Trophoblast cell (in vitro differentiated cells and primary cell): ENCODE results near the gene LPP.

Experiments used
- DNase-seq, 2 donors: peaks; one replicate each; pipeline ENCODE4 v3.0.0-alpha.2; 2016
- H2AFZ ChIP-seq: 2 replicates; pipeline ENCODE4 v1.6.1; 2013; ENCODE audit warnings: low read length, moderate library complexity, mild to moderate bottlenecking; ENCODE audit not compliant: insufficient read depth, poor library complexity
- H2AK5ac ChIP-seq: 2 replicates; pipeline ENCODE4 v1.6.1; 2013; ENCODE audit warnings: mild to moderate bottlenecking, low read length
- H2BK120ac ChIP-seq: 2 replicates; pipeline ENCODE4 v1.6.1; 2013; ENCODE audit warnings: low read length, mild to moderate bottlenecking, moderate library complexity; ENCODE audit not compliant: insufficient read depth, poor library complexity
- H2BK12ac ChIP-seq: 2 replicates; pipeline ENCODE4 v1.6.1; 2013; ENCODE audit warnings: mild to moderate bottlenecking, low read length, moderate library complexity
- H2BK5ac ChIP-seq: 2 replicates; pipeline ENCODE4 v1.6.1; 2013; ENCODE audit warnings: low read length, low read depth, moderate library complexity, mild to moderate bottlenecking; ENCODE audit not compliant: poor library complexity
- H3K14ac ChIP-seq: 2 replicates; pipeline ENCODE4 v1.6.1; 2013; ENCODE audit warnings: mild to moderate bottlenecking, low read length
- H3K18ac ChIP-seq: 2 replicates; pipeline ENCODE4 v1.6.1; 2013; ENCODE audit warnings: mild to moderate bottlenecking, low read length
- H3K23ac ChIP-seq: 2 replicates; pipeline ENCODE4 v1.6.1; 2013; ENCODE audit warnings: low read length
- H3K27ac ChIP-seq: 2 replicates; pipeline ENCODE4 v1.5.1; 2013; ENCODE audit warnings: low read depth, mild to moderate bottlenecking, inconsistent platforms, low read length, moderate library complexity
- H3K27me3 ChIP-seq: 2 replicates; pipeline ENCODE4 v1.6.1; 2013; ENCODE audit warnings: inconsistent platforms, mild to moderate bottlenecking, low read length, moderate library complexity; ENCODE audit not compliant: insufficient read depth
- H3K36me3 ChIP-seq, 2 experiments: 1 replicate in 1 of 2; 2 replicates in 1 of 2; pipeline ENCODE4 v1.6.1; 2013; ENCODE audit warnings: low read length in 2 of 2, mild to moderate bottlenecking in 2 of 2, moderate library complexity in 1 of 2; ENCODE audit not compliant: insufficient read depth in 2 of 2, control insufficient read depth in 1 of 2
- H3K4ac ChIP-seq: 2 replicates; pipeline ENCODE4 v1.6.1; 2013; ENCODE audit warnings: low read depth, mild to moderate bottlenecking, low read length, moderate library complexity
- H3K4me1 ChIP-seq, 2 experiments: 1 replicate in 1 of 2; 2 replicates in 1 of 2; pipeline ENCODE4 v1.6.1; 2013; ENCODE audit warnings: low read length in 2 of 2, mild to moderate bottlenecking in 2 of 2, moderate library complexity in 1 of 2; ENCODE audit not compliant: insufficient read depth in 2 of 2, control insufficient read depth in 1 of 2
- H3K4me2 ChIP-seq: 2 replicates; pipeline ENCODE4 v1.6.1; 2013; ENCODE audit warnings: inconsistent platforms, mild to moderate bottlenecking, low read length, moderate library complexity
- H3K4me3 ChIP-seq: 2 replicates; pipeline ENCODE4 v1.5.1; 2013; ENCODE audit warnings: mild to moderate bottlenecking, low read depth, low read length, inconsistent platforms
- H3K79me1 ChIP-seq: one replicate; pipeline ENCODE4 v1.6.1; 2013; ENCODE audit warnings: low read length
- H3K79me2 ChIP-seq: 2 replicates; pipeline ENCODE4 v1.6.1; 2013; ENCODE audit warnings: low read length, mild to moderate bottlenecking; ENCODE audit not compliant: control insufficient read depth, insufficient read depth, poor library complexity
- H3K9ac ChIP-seq: 2 replicates; pipeline ENCODE4 v1.6.1; 2013; ENCODE audit warnings: mild to moderate bottlenecking, low read length
- H3K9me3 ChIP-seq: 2 replicates; pipeline ENCODE4 v1.6.1; 2013; ENCODE audit warnings: low read depth, mild to moderate bottlenecking, control low read depth, inconsistent platforms, low read length; ENCODE audit not compliant: insufficient read depth
- H4K12ac ChIP-seq: 2 replicates; pipeline ENCODE4 v1.6.1; 2013; ENCODE audit warnings: low read depth, mild to moderate bottlenecking, low read length, moderate library complexity
- H4K8ac ChIP-seq: 2 replicates; pipeline ENCODE4 v1.6.1; 2013; ENCODE audit warnings: low read depth, mild to moderate bottlenecking, low read length, moderate library complexity
- H4K91ac ChIP-seq: one replicate; pipeline ENCODE4 v1.6.1; 2013; ENCODE audit warnings: low read depth, mild to moderate bottlenecking, low read length, moderate library complexity
- WGBS: extraction: QIAGEN DNeasy Blood & Tissue Kit; methylation state at CpG from one replicate; pipeline ENCODE4 v1.1.7; 2013; ENCODE audit warnings: missing lambda C conversion rate; ENCODE audit not compliant: insufficient read length, insufficient coverage; ENCODE audit errors: extremely low coverage; 5-methylcytosine and 5-hydroxymethylcytosine counted together

Gene LPP

DNA sequence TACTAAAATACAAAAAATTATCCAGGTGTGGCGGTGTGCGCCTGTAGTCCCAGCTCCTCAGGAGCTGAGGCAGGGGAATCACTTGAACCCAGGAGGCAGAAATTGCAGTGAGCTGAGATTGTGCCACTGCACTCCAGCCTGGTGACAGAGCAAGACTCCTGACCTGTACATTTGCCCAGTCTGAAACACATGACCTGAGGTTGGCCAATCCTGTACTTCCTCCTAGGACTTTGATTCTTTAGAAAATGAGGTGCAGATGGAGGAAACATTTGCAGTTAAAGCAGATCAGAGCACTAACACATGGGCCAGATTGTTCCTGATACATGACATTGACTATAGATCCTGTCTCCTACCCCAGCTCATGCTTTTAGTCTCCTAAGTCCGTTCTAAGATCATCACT, 28.9 kb upstream of the LPP start:
- Histone ChIP-seq H2AK5ac (no peak overlapping the region), H3K36me3 (no peaks in the 10 kb centered on the region), H3K18ac (no peak overlapping the region), H3K4ac (no peak overlapping the region), H3K27me3 (no peaks in the 10 kb centered on the region), H2AFZ (no peak overlapping the region), H4K12ac (no peak overlapping the region), H3K9ac (no peak overlapping the region), H3K4me2 (no peak overlapping the region), H3K27ac (no peak overlapping the region), H3K9me3 (no peaks in the 10 kb centered on the region), H4K8ac (no peak overlapping the region), H3K14ac (no peak overlapping the region), H2BK12ac (no peak overlapping the region), H3K4me1 (no peaks in the 10 kb centered on the region), H3K23ac (no peak overlapping the region), H2BK120ac (no peak overlapping the region), H2BK5ac (no peak overlapping the region), H4K91ac (no peak overlapping the region), H3K79me2 (no peaks in the 10 kb centered on the region), H3K79me1 (no peaks in the 10 kb centered on the region), H3K4me3 (no peak overlapping the region)
- WGBS: no CpG with 5 or more reads among the region's 3 CpGs
- no peak for DNase-seq

DNA sequence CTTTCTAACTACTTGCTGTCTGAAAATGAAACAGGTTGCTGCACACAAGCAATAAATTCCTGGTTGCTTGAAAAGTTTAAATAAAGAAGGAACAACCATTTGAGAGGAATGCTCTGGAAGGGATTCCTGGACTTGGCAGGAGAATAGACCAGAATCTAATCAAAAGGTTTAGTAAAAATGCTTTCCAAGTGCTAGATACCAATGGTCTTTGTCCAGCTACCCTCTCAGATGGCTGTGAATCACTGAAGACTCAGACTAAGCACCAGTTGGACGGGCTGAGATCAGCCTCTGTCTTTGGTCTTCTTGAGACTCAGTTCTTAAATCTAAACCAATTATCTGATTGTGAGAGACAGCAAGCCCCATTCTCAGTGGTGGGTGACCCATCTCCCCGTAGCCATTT, 27.7 kb upstream of the LPP start:
- H2AK5ac ChIP-seq: no peak overlapping the region
- no peak overlapping the region for H3K9ac ChIP-seq
- H2BK120ac ChIP-seq: no peak overlapping the region
- no peak overlapping the region for H3K4ac ChIP-seq
- no peak overlapping the region for H3K4me3 ChIP-seq
- H2AFZ ChIP-seq: no peak overlapping the region
- H3K23ac ChIP-seq: no peak overlapping the region
- WGBS: no CpG with 5 or more reads among the region's 2 CpGs
- no peaks in the 10 kb centered on the region for H3K79me1 ChIP-seq
- H3K14ac ChIP-seq: no peak overlapping the region
- no peak overlapping the region for H4K12ac ChIP-seq
- H4K91ac ChIP-seq: no peak overlapping the region
- no peak overlapping the region for H3K4me2 ChIP-seq
- no peak overlapping the region for H4K8ac ChIP-seq
- H3K9me3 ChIP-seq: no peaks in the 10 kb centered on the region
- DNase-seq: no peak
- no peaks in the 10 kb centered on the region for H3K79me2 ChIP-seq
- no peaks in the 10 kb centered on the region for H3K36me3 ChIP-seq
- H2BK5ac ChIP-seq: no peak overlapping the region
- H3K27ac ChIP-seq: no peak overlapping the region
- H3K4me1 ChIP-seq: no peaks in the 10 kb centered on the region
- H2BK12ac ChIP-seq: no peak overlapping the region
- no peaks in the 10 kb centered on the region for H3K27me3 ChIP-seq
- no peak overlapping the region for H3K18ac ChIP-seq

DNA sequence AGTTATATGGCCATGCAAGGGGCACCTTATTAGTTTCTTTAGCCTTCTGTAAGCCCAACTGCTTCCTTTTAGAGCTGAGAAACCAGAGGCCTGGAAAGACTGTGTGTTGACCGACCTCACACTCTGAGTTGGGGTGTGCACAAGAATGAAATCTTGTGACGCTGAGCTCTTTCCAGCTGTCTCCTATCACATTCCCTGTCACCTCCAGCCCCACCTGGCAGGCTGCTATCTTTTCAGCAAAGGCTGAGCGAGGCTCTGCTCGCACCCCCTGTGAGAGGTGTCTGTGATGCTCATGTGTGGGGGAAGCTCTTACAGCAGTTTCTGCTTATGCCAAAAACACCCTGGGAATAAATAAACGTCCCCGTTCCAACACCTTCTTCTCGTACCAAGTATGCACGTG, 27.0 kb upstream of the LPP start:
- Histone ChIP-seq H3K4me1 (no peaks in the 10 kb centered on the region), H3K27ac (no peak overlapping the region), H2AK5ac (no peak overlapping the region), H3K23ac (no peak overlapping the region), H3K79me1 (no peaks in the 10 kb centered on the region), H3K4me2 (no peak overlapping the region), H2AFZ (no peak overlapping the region), H2BK12ac (no peak overlapping the region), H3K27me3 (no peaks in the 10 kb centered on the region), H3K18ac (no peak overlapping the region), H4K12ac (no peak overlapping the region), H4K8ac (no peak overlapping the region), H2BK5ac (no peak overlapping the region), H2BK120ac (no peak overlapping the region), H3K14ac (no peak overlapping the region), H3K4ac (no peak overlapping the region), H3K4me3 (no peak overlapping the region), H3K9me3 (no peaks in the 10 kb centered on the region), H3K79me2 (no peaks in the 10 kb centered on the region), H3K9ac (no peak overlapping the region), H4K91ac (no peak overlapping the region), H3K36me3 (no peaks in the 10 kb centered on the region)
- no peak for DNase-seq
- no CpG with 5 or more reads among the region's 8 CpGs for WGBS

DNA sequence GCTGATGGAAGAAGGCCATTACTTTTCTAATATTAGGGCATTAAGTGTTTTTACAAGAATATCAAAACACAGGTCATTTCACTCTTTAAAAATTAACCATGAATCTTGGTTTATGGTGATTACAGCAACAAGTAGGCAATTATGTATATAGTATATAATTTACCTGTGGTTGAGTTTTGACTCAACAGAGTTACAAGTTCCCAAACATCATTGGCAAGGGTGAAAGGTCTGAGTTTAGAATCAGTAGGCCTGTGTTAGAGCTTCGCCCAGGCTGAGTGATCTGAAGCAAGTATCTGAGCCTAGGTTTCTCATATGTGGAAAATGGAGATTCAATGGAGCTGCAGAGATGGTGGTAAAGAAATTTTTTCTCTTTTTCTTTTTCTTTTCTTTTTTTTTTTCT, 25.1 kb upstream of the LPP start:
- Histone ChIP-seq H2BK12ac (no peak overlapping the region), H4K8ac (no peak overlapping the region), H3K4me2 (no peak overlapping the region), H3K4me3 (no peak overlapping the region), H2AFZ (no peak overlapping the region), H3K79me1 (no peaks in the 10 kb centered on the region), H3K4me1 (no peaks in the 10 kb centered on the region), H2BK120ac (no peak overlapping the region), H3K23ac (no peak overlapping the region), H2BK5ac (no peak overlapping the region), H4K91ac (no peak overlapping the region), H3K9ac (no peak overlapping the region), H3K27ac (no peak overlapping the region), H3K36me3 (no peaks in the 10 kb centered on the region), H2AK5ac (no peak overlapping the region), H3K4ac (no peak overlapping the region), H3K27me3 (no peaks in the 10 kb centered on the region), H4K12ac (no peak overlapping the region), H3K9me3 (no peaks in the 10 kb centered on the region), H3K18ac (no peak overlapping the region), H3K79me2 (no peaks in the 10 kb centered on the region), H3K14ac (no peak overlapping the region)
- no peak for DNase-seq
- no CpG with 5 or more reads among the region's 1 CpG for WGBS
